Stimulated activated CD8-positive, alpha-beta memory T cell treated with anti-CD3 and anti-CD28 coated beads, Interleukin-12 subunit alpha, Interleukin-12 subunit beta, amount 100 ng/mL, for 24 hours (primary cell): ENCODE data around the gene HELQ.

Source experiments
- DNase-seq: peaks from one replicate; pipeline ENCODE4 v3.0.0-alpha.2; 2020; ENCODE audit errors: extremely low read depth

The HELQ gene

DNA sequence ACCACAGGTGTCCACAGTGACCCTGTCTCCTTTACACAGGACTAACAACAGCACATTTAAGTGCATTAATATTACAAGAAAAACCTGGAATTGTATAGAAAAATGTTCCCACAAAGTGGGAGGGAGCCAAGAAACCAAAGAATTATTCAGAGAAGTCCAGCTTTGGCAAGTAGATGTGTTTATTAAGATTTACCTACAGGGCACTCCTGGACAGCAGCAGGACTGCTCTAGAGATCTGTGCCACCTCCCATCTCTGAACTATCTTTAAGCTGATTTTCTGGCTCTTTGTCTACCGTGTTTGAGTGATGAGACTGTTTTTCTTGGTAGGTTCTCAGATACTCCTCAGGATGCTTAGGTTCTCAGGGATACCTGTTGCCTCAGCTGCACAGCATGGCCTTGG lies 82.7 kb downstream of the HELQ start:
- DNase-seq, result no peak

DNA sequence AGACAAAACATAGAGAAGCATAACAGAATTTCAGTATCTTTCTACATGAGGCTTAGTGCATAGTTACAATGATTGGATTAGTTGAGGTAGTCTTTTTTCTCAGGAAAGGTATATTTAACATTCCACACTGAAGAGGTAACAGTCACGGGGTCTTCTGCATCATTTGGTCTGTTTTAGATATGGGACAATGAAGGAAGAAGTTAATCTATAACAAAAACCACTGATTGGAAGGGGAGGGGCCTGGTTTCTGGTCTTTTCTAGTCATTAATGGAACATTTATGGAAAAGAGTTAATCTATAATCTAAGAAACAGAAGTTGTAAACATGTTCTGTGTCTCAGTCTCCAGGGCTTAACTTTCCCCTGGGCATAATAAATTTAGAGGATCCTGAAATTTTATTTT lies 83.7 kb downstream of the HELQ start:
- no peak for DNase-seq

DNA sequence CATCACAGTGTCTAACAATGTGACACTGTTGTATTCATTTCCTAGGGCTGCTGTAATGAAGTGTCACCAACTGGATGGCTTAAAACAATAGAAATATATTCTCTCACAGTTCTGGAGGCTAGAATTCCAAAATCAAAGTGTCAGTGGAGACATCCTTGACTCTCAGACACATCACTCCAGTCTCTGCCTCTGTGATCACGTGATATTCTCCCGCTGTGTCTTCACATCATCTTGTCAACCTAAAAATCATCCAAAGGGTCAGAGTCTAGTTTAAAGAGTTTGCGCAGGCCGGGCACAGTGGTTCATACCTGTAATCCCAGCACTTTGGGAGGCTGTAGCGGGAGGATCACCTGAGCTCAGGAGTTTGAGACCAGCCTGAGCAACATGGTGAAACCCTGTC lies 84.4 kb downstream of the HELQ start:
- no peak for DNase-seq

DNA sequence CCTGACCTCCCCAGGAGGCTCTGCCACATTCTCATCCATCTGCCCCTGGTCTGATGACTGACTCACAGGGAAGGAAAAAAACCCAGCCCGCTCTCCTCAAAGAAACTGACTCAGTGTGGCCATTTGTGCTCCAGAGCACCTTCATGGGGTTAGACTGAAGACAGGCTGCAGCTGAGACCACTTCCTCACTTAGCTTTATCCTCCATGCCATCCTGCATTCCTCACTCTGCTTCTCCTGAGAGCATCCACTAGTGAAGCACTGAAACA lies 85.0 kb downstream of the HELQ start:
- DNase-seq, result no peak

DNA sequence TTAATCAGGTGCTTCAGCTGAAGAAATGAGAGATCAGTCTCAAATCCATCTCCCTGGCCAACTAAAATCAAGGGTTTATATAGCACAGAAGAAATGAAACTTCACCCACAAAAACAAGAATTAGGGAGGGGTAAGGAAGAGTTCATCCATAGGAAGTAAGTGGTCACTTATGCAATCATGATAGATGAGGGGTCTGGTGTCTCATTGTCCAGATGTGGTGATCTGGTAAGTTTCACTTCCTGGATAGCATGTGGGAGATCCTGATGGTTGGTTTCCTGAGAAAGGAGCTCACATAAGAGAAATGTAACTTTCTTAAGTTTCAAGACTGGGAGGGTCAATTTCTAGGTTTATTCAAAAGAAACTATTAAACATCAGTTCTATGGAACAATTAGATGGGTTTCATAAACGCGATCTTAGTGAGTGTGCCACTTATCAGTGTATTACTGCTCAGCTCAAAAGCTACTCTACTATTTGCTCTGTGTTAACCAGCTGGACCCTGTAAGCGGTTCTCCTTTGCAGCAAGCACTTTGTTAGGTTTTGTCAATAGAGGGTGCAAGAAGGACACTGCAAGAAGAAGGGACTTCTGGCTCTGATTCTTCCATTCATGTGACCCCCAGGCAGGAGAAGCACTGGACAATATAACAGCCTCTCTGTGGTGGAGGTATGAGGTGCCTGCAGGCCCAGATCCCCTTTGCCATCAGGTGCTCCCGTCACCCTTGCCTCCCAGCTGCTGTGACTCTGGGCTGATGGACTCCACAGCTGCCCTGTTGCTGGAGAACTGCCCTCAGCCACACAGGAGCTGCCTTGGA lies 85.6 kb downstream of the HELQ start:
- DNase-seq, result no peak

DNA sequence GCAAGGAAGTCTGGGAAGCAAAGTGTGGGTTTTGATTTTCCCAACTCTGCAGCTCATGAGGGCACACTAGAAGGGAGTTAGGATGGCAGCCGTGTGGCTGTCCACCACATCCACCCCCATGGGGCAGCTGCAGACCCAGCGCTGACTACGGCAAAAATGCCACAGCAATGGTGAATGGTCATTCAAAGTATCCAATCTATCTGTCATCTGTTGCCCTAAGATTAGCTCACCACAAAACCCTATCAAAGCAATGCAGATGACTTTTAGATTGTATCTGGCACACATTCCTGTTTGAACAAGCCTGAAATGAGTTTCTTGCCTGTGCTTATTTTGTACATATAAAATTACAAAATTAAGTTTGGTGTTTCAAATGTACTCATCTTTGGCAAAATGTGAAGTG lies 91.3 kb downstream of the HELQ start:
- no peak for DNase-seq

DNA sequence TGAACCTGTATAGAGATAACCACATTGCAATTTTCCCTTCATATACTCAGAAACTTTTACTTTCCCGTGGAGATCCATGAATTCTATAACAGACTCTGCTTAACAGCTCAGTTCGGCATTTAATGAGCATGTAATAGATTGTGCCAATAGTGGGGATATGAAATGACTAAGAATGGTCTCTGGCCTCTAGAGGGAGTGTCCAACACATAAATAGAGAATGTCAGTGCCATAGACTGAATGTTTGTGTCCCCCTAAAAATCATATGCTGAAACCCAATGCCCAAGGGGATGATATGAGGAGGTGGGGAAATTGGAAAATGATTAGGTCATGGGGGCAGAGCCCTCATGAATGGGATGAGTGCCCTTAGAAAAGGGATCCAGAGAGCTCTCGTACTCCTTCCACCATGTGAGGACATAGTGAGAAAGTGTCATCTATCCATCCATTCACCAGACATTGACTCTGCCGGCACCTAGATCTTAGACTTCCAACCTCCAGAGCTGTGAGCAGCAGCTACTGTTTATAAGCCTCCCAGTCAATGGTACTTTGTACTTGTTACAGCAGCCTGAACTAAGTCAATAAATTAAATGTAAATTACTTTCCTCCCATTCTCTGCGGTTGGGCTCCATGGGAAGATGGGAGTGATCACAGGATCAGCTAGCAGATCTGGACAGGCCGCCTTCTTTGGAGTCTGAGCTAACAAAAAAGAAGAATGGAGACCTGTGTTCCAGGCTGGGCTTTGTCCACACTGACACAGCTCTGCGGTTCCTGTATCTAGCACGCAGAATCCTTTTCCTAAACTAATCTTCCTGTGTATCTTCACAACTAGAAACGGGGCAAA lies 92.9 kb downstream of the HELQ start:
- DNase-seq, result no peak

DNA sequence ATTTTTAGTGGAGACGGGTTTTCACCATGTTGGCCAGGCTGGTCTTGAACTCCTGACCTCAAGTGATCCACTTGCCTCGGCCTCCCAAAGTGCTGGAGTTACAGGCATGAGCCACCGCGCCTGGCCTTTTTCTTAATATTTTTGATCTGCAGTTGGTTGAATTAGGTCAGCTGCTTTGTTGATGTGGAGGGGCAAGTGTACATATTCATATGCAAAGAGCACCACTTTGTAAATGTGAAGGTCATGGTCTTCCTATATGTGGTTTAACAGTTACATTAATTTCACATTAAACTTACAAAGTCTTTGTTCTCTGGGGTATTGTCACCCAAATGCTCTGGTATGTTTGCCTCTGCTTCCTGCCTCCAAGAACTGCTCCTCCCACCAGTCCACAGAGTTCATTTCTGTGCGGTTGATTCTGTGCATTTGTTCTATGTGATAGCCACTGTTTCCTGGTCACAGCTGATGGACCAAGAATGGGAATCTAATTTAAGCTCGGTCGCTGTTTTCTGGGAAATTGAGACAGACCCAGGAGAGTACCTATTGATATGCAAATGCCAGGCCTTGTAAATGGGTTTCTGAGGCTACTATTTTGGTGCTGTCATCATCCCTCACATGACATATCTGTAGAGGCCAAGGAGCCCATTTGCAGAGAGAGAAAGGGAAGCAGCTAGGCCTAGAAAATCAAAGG lies 94.1 kb downstream of the HELQ start:
- no peak for DNase-seq

DNA sequence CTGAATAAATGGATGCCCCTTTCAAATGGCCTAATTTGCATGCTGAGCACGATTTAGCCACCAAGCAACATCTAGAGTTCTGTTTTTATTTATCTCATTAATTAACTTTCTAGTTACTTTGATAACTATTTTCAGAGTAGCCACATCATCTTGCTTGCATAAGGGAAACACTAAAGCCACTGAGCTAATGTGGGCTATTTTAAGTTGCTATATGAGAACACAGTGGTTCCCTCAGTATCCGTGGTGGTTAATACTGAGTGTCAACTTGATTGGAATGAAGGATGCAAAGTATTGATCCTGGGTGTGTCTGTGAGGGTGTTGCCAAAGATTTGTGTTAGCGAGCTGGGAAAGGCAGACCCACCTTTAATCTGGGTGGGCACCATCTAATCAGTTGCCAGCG lies 95.6 kb downstream of the HELQ start:
- no peak for DNase-seq

DNA sequence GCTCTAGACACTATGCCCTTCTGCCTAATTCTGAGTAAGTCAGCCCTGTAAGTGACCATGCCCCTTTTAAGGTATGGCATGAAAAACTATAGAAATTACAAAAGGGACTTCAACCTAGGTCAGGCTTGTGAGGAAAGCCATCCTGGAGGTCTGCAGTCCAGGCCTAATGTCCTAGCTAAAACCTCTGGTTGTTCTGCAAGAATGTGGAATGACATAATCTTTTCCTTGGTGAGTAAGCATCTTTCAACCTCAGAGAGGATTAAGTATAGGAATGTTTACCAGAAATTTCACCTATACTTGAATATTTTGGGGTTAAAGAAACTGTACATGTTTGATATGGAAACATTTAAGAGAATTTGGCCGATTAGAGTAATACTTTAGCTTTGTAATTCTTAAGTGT lies 97.2 kb downstream of the HELQ start:
- DNase-seq, result no peak
